GM23338 (cell line): ENCODE measurements around the gene PNMA5. TPM values are rescaled to one million over a fixed set of nuclear protein-coding genes. Genes with fewer than 3 reads are reported as not detected.

Experiments
- ATAC-seq: fragments of 200-7000 bp; cut with Tn5 transposase; 3 replicates; pipeline ENCODE4 v1.9.1; 2020
- DNase-seq: peaks from one replicate; pipeline ENCODE4 v3.0.0-alpha.2; 2015; ENCODE audit warnings: low spot score
- H2AFZ ChIP-seq: fragments of 200-600 bp; sonication (generic); 2 replicates; pipeline ENCODE4 v1.8.0; 2016; ENCODE audit warnings: antibody characterized with exemption, mild to moderate bottlenecking, moderate library complexity
- H3F3A ChIP-seq: fragments of 200-600 bp; sonication (generic); replicated peaks from 2 replicates; pipeline ENCODE4 v1.8.0; 2017; ENCODE audit warnings: antibody characterized with exemption, mixed run types, low read depth
- H3K27ac ChIP-seq: fragments of 200-600 bp; sonication (generic); 2 replicates; pipeline ENCODE4 v1.6.1; 2016; ENCODE audit warnings: low read depth
- H3K27me3 ChIP-seq: fragments of 200-600 bp; sonication (generic); 2 replicates; pipeline ENCODE4 v1.8.0; 2016; ENCODE audit warnings: mild to moderate bottlenecking, mixed run types, moderate library complexity; ENCODE audit not compliant: insufficient read depth
- H3K36me3 ChIP-seq: fragments of 200-600 bp; sonication (generic); 2 replicates; pipeline ENCODE4 v1.8.0; 2016; ENCODE audit warnings: mild to moderate bottlenecking; ENCODE audit not compliant: insufficient read depth
- H3K4me1 ChIP-seq: fragments of 200-600 bp; sonication (generic); 2 replicates; pipeline ENCODE4 v1.8.0; 2016; ENCODE audit warnings: mild to moderate bottlenecking, moderate library complexity; ENCODE audit not compliant: insufficient read depth
- H3K4me2 ChIP-seq: fragments of 200-600 bp; sonication (generic); 2 replicates; pipeline ENCODE4 v1.7.1; 2017; ENCODE audit warnings: mixed run types
- H3K4me3 ChIP-seq: fragments of 200-600 bp; sonication (generic); 2 replicates; pipeline ENCODE4 v1.6.1; 2016; ENCODE audit warnings: mixed run types
- H3K79me2 ChIP-seq: fragments of 200-600 bp; sonication (generic); replicated peaks from 2 replicates; pipeline ENCODE4 v1.8.0; 2017; ENCODE audit warnings: mild to moderate bottlenecking; ENCODE audit not compliant: insufficient read depth
- H3K9me2 ChIP-seq: fragments of 200-600 bp; sonication (generic); 2 replicates; pipeline ENCODE4 v1.8.0; 2017; ENCODE audit not compliant: insufficient read depth
- H4K20me1 ChIP-seq: fragments of 200-600 bp; sonication (generic); replicated peaks from 2 replicates; pipeline ENCODE4 v1.8.0; 2017; ENCODE audit warnings: mild to moderate bottlenecking; ENCODE audit not compliant: insufficient read depth
- H3K27ac Mint-ChIP-seq: 2 replicates; pipeline ENCODE4 v1.8.0; 2020; ENCODE audit warnings: inconsistent platforms, mild to moderate bottlenecking, moderate library complexity, mixed read lengths
- H3K27me3 Mint-ChIP-seq: 3 replicates; pipeline ENCODE4 v1.8.0; 2022; ENCODE audit warnings: low read depth, mild to moderate bottlenecking, moderate library complexity, mixed read lengths, inconsistent platforms; ENCODE audit not compliant: insufficient read depth, poor library complexity
- H3K36me3 Mint-ChIP-seq: 3 replicates; pipeline ENCODE4 v1.8.0; 2021; ENCODE audit warnings: low read depth, mild to moderate bottlenecking, inconsistent platforms, moderate library complexity, mixed read lengths
- H3K4me1 Mint-ChIP-seq: 3 replicates; pipeline ENCODE4 v1.8.0; 2020; ENCODE audit warnings: mild to moderate bottlenecking, inconsistent platforms, mixed read lengths
- H3K4me3 Mint-ChIP-seq: 3 replicates; pipeline ENCODE4 v1.8.0; 2021; ENCODE audit warnings: moderate library complexity, mild to moderate bottlenecking, inconsistent platforms, mixed read lengths
- H3K9me3 Mint-ChIP-seq: 3 replicates; pipeline ENCODE4 v1.8.0; 2020; ENCODE audit warnings: moderate library complexity, mild to moderate bottlenecking, inconsistent platforms, mixed read lengths
- CREB1 ChIP-seq: fragments of 250-450 bp; sonication (Bioruptor Pico); IDR thresholded peaks from 2 replicates; pipeline ENCODE4 v1.5.0; 2020; ENCODE audit warnings: low read depth, mild to moderate bottlenecking, moderate library complexity
- EZH2 ChIP-seq: fragments of 200-600 bp; sonication (generic); IDR thresholded peaks from one replicate; pipeline ENCODE4 v1.8.0; 2017; ENCODE audit warnings: antibody characterized with exemption, mild to moderate bottlenecking, low read depth; ENCODE audit not compliant: unreplicated experiment
- EZH2phosphoT487 ChIP-seq: fragments of 200-600 bp; sonication (generic); IDR thresholded peaks from one replicate; pipeline ENCODE4 v1.8.1; 2018; ENCODE audit warnings: antibody characterized with exemption; ENCODE audit not compliant: unreplicated experiment
- JUNB ChIP-seq: IDR thresholded peaks from one replicate; pipeline ENCODE4 v1.6.1; 2016; ENCODE audit warnings: antibody characterized with exemption; ENCODE audit not compliant: unreplicated experiment
- NANOG ChIP-seq: IDR thresholded peaks from 2 replicates; pipeline ENCODE4 v1.6.1; 2016; ENCODE audit warnings: antibody characterized with exemption, borderline replicate concordance
- POLR2AphosphoS5 ChIP-seq: IDR thresholded peaks from 2 replicates; pipeline ENCODE4 v1.6.1; 2016; ENCODE audit warnings: antibody characterized with exemption, low read depth
- STAT1 ChIP-seq: IDR thresholded peaks from one replicate; pipeline ENCODE4 v1.6.1; 2016; ENCODE audit warnings: antibody characterized with exemption; ENCODE audit not compliant: unreplicated experiment
- ZNF114 ChIP-seq: fragments of 250-450 bp; sonication (Bioruptor Pico); IDR thresholded peaks from 2 replicates; pipeline ENCODE4 v1.5.0; 2020; ENCODE audit warnings: mild to moderate bottlenecking, moderate library complexity
- ZNF331 ChIP-seq: fragments of 250-450 bp; sonication (Bioruptor Pico); IDR thresholded peaks from 2 replicates; pipeline ENCODE4 v1.5.0; 2020; ENCODE audit warnings: low read depth, mild to moderate bottlenecking, moderate library complexity
- polyA plus RNA-seq: library from polyadenylated mRNA; unstranded; fragments of >200 nt; fragmentation: Nextera tagmentation; extraction: Ambion mirVana; gene quantifications from 2 replicates; pipeline ENCODE4 v1.2.1, GENCODE V29; 2016
- total RNA-seq: library from RNA; depleted of rRNA; stranded (reverse); fragments of >200 nt; shearing (Covaris generic); gene quantifications from 2 replicates; pipeline ENCODE4 v1.2.3, GENCODE V29; 2014
- TF ChIP-seq, protein P1 (sequence below), 2 experiments: fragments of 200-600 bp in 1 of 2; sonication (generic) in 1 of 2; conservative IDR thresholded peaks; 2 replicates each; pipeline versions ENCODE4 v1.5.1 to v1.6.1; 2016 to 2017; ENCODE audit warnings: antibody characterized with exemption in 2 of 2, low read depth in 2 of 2, mild to moderate bottlenecking in 2 of 2, moderate library complexity in 1 of 2
- TF ChIP-seq, protein P2 (sequence below): fragments of 250-450 bp; sonication (Bioruptor Pico); IDR thresholded peaks from 2 replicates; pipeline ENCODE4 v1.5.0; 2020; ENCODE audit warnings: mild to moderate bottlenecking, moderate library complexity
- TF ChIP-seq, protein P3 (sequence below): IDR thresholded peaks from one replicate; pipeline ENCODE4 v1.6.1; 2018; ENCODE audit warnings: antibody characterized with exemption; ENCODE audit not compliant: unreplicated experiment
- TF ChIP-seq, protein P4 (sequence below): IDR thresholded peaks from 2 replicates; pipeline ENCODE4 v1.6.1; 2016; ENCODE audit warnings: antibody characterized with exemption

The PNMA5 gene
- total and polyA plus RNA-seq, 2 experiments from 2014 or later: 0.24 to 0.49 TPM

DNA sequence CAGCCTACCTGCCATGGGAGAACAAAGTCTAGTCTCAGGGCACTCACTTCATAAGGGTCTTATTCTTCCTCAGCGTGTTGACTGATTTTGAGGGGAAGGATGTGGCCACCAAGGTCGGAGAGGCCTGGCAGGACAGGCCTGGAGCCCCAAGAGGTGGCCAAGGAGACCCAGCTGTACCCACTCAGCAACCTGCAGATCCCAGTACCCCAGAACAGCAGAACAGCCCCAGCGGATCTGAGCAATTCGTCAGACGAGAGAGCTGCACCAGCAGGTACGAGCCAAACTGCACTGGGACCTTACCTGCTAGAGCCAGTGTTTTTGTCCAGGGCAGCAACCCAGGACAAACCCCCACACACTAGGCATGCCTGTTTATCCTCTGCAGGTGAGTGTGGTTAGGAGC, 34.3 kb downstream of the PNMA5 start:
- Histone ChIP-seq H3K27ac (no peak overlapping the region), H3K4me1 (no peaks in the 10 kb centered on the region; the same call in 1 of the 2 replicates), H3K36me3 (no peaks in the 10 kb centered on the region), H3K4me2 (no peak overlapping the region), H3F3A (no peaks in the 10 kb centered on the region), H3K9me2 (no peaks in the 10 kb centered on the region), H3K27me3 (no peaks in the 10 kb centered on the region), H4K20me1 (no peaks in the 10 kb centered on the region), H3K4me3 (no peak overlapping the region), H2AFZ (no peak overlapping the region), H3K79me2 (no peaks in the 10 kb centered on the region)
- Mint-ChIP-seq H3K27me3 (peaks cover 4% of the 10 kb centered on the region), H3K36me3 (no peaks in the 10 kb centered on the region), H3K9me3 (no peaks in the 10 kb centered on the region), H3K4me3 (no peak overlapping the region; the same call in 2 of the 3 replicates), H3K4me1 (peaks cover 3% of the 10 kb centered on the region; the same call in 2 of the 3 replicates), H3K27ac (no peak overlapping the region)
- ATAC-seq (no peak), DNase-seq (no peak)
- no peak for TF ChIP-seq EZH2
- no peak for TF ChIP-seq JUNB
- TF ChIP-seq EZH2phosphoT487: no peak
- TF ChIP-seq, protein P1, sequence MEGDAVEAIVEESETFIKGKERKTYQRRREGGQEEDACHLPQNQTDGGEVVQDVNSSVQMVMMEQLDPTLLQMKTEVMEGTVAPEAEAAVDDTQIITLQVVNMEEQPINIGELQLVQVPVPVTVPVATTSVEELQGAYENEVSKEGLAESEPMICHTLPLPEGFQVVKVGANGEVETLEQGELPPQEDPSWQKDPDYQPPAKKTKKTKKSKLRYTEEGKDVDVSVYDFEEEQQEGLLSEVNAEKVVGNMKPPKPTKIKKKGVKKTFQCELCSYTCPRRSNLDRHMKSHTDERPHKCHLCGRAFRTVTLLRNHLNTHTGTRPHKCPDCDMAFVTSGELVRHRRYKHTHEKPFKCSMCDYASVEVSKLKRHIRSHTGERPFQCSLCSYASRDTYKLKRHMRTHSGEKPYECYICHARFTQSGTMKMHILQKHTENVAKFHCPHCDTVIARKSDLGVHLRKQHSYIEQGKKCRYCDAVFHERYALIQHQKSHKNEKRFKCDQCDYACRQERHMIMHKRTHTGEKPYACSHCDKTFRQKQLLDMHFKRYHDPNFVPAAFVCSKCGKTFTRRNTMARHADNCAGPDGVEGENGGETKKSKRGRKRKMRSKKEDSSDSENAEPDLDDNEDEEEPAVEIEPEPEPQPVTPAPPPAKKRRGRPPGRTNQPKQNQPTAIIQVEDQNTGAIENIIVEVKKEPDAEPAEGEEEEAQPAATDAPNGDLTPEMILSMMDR (conservative IDR thresholded peaks at IDR 0.05; ENCODE audit: low read depth in 2 of 2): no peak
- TF ChIP-seq, protein P2, sequence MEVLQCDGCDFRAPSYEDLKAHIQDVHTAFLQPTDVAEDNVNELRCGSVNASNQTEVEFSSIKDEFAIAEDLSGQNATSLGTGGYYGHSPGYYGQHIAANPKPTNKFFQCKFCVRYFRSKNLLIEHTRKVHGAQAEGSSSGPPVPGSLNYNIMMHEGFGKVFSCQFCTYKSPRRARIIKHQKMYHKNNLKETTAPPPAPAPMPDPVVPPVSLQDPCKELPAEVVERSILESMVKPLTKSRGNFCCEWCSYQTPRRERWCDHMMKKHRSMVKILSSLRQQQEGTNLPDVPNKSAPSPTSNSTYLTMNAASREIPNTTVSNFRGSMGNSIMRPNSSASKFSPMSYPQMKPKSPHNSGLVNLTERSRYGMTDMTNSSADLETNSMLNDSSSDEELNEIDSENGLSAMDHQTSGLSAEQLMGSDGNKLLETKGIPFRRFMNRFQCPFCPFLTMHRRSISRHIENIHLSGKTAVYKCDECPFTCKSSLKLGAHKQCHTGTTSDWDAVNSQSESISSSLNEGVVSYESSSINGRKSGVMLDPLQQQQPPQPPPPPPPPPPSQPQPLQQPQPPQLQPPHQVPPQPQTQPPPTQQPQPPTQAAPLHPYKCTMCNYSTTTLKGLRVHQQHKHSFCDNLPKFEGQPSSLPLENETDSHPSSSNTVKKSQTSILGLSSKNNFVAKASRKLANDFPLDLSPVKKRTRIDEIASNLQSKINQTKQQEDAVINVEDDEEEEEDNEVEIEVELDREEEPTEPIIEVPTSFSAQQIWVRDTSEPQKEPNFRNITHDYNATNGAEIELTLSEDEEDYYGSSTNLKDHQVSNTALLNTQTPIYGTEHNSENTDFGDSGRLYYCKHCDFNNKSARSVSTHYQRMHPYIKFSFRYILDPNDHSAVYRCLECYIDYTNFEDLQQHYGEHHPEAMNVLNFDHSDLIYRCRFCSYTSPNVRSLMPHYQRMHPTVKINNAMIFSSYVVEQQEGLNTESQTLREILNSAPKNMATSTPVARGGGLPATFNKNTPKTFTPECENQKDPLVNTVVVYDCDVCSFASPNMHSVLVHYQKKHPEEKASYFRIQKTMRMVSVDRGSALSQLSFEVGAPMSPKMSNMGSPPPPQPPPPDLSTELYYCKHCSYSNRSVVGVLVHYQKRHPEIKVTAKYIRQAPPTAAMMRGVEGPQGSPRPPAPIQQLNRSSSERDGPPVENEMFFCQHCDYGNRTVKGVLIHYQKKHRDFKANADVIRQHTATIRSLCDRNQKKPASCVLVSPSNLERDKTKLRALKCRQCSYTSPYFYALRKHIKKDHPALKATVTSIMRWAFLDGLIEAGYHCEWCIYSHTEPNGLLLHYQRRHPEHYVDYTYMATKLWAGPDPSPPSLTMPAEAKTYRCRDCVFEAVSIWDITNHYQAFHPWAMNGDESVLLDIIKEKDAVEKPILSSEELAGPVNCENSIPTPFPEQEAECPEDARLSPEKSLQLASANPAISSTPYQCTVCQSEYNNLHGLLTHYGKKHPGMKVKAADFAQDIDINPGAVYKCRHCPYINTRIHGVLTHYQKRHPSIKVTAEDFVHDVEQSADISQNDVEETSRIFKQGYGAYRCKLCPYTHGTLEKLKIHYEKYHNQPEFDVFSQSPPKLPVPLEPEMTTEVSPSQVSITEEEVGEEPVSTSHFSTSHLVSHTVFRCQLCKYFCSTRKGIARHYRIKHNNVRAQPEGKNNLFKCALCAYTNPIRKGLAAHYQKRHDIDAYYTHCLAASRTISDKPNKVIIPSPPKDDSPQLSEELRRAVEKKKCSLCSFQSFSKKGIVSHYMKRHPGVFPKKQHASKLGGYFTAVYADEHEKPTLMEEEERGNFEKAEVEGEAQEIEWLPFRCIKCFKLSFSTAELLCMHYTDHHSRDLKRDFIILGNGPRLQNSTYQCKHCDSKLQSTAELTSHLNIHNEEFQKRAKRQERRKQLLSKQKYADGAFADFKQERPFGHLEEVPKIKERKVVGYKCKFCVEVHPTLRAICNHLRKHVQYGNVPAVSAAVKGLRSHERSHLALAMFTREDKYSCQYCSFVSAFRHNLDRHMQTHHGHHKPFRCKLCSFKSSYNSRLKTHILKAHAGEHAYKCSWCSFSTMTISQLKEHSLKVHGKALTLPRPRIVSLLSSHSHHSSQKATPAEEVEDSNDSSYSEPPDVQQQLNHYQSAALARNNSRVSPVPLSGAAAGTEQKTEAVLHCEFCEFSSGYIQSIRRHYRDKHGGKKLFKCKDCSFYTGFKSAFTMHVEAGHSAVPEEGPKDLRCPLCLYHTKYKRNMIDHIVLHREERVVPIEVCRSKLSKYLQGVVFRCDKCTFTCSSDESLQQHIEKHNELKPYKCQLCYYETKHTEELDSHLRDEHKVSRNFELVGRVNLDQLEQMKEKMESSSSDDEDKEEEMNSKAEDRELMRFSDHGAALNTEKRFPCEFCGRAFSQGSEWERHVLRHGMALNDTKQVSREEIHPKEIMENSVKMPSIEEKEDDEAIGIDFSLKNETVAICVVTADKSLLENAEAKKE: no peak
- no peak for TF ChIP-seq STAT1
- TF ChIP-seq, protein P3, sequence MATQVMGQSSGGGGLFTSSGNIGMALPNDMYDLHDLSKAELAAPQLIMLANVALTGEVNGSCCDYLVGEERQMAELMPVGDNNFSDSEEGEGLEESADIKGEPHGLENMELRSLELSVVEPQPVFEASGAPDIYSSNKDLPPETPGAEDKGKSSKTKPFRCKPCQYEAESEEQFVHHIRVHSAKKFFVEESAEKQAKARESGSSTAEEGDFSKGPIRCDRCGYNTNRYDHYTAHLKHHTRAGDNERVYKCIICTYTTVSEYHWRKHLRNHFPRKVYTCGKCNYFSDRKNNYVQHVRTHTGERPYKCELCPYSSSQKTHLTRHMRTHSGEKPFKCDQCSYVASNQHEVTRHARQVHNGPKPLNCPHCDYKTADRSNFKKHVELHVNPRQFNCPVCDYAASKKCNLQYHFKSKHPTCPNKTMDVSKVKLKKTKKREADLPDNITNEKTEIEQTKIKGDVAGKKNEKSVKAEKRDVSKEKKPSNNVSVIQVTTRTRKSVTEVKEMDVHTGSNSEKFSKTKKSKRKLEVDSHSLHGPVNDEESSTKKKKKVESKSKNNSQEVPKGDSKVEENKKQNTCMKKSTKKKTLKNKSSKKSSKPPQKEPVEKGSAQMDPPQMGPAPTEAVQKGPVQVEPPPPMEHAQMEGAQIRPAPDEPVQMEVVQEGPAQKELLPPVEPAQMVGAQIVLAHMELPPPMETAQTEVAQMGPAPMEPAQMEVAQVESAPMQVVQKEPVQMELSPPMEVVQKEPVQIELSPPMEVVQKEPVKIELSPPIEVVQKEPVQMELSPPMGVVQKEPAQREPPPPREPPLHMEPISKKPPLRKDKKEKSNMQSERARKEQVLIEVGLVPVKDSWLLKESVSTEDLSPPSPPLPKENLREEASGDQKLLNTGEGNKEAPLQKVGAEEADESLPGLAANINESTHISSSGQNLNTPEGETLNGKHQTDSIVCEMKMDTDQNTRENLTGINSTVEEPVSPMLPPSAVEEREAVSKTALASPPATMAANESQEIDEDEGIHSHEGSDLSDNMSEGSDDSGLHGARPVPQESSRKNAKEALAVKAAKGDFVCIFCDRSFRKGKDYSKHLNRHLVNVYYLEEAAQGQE: no peak
- TF ChIP-seq CREB1 (CRISPR knock-in tag): no peak
- TF ChIP-seq ZNF114 (CRISPR knock-in tag): no peak
- TF ChIP-seq, protein P4, sequence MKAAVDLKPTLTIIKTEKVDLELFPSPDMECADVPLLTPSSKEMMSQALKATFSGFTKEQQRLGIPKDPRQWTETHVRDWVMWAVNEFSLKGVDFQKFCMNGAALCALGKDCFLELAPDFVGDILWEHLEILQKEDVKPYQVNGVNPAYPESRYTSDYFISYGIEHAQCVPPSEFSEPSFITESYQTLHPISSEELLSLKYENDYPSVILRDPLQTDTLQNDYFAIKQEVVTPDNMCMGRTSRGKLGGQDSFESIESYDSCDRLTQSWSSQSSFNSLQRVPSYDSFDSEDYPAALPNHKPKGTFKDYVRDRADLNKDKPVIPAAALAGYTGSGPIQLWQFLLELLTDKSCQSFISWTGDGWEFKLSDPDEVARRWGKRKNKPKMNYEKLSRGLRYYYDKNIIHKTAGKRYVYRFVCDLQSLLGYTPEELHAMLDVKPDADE: no peak
- no peak for TF ChIP-seq NANOG
- no peak for TF ChIP-seq ZNF331 (CRISPR knock-in tag)
- no peak for TF ChIP-seq POLR2AphosphoS5
